Left ventricle myocardium inferior (tissue), 1 donor: ENCODE results near the gene AFAP1L2. TPM values are rescaled to one million over a fixed set of nuclear protein-coding genes. Genes with fewer than 3 reads are reported as not detected.

Source experiments
- DNase-seq: peaks from one replicate; pipeline ENCODE4 v3.0.0-alpha.2; 2020
- H3K27ac ChIP-seq: fragments of 200-600 bp; replicated peaks from 2 replicates; pipeline ENCODE4 v1.8.0; 2021
- H3K27me3 ChIP-seq: fragments of 200-600 bp; 2 replicates; pipeline ENCODE4 v1.8.0; 2021; ENCODE audit warnings: low read depth
- H3K36me3 ChIP-seq: fragments of 200-600 bp; 2 replicates; pipeline ENCODE4 v1.8.0; 2021
- H3K4me1 ChIP-seq: fragments of 200-600 bp; 2 replicates; pipeline ENCODE4 v1.8.0; 2021
- H3K4me3 ChIP-seq: fragments of 200-600 bp; 2 replicates; pipeline ENCODE4 v1.8.0; 2021; ENCODE audit warnings: mild to moderate bottlenecking, moderate library complexity
- H3K9me3 ChIP-seq: fragments of 200-600 bp; replicated peaks from 2 replicates; pipeline ENCODE4 v1.8.0; 2021
- CTCF ChIP-seq: fragments of 200-600 bp; IDR thresholded peaks from 2 replicates; pipeline ENCODE4 v1.8.0; 2021; ENCODE audit warnings: antibody characterized with exemption, mild to moderate bottlenecking, borderline replicate concordance
- intact Hi-C: fragments of 100-400 bp; cut with micrococcal nuclease; formaldehyde crosslinking; loops from one replicate; pipeline ENCODE4 v1.11.0; 2022
- total RNA-seq: library from RNA; stranded (reverse); fragmentation: NEBNext Ultra II Directional; extraction: Animal tissue kit (Norgen Biotek cat#: 25700); gene quantifications from one replicate; pipeline ENCODE4 v1.2.1, GENCODE V29; 2021
- donor health status: DM: no; HTN: yes; CAD: no; lungs with severe emphysema.

The AFAP1L2 gene
- total RNA-seq, 1 donor from 2014 or later = 7.0 TPM

DNA sequence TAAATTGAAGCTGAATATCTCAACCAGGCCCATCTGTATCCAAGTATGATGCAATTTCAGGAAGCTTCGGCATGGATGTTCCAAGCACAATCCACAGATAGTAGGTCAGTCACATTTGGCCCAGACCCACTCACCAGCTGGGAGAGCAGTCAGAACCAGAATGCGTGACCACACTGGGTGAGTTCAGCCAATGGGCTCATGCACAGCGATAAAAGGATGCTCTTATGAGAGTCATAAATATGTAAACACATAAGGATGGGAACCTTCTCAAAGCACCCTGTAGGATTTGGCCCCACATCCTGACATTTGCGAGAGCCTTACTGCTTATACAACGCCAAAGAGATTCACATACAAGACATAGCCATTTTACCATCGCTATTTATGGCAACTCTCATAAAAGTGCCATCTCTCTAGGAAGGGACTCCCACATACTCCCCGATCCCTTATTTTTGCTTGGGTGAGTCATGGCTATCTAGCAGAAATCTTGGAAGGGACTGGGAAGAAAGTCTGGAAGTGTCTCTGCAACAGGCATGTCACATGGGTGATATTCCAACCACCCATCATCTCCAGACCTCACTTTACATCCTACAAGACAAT lies 3.0 kb downstream of the AFAP1L2 start:
- intact Hi-C loops = no loop called here
- Histone ChIP-seq H3K27me3 (peaks cover 71% of the 10 kb centered on the region), H3K27ac (peak overlapping the region; percentile 58), H3K4me3 (no peak overlapping the region), H3K36me3 (no peaks in the 10 kb centered on the region), H3K4me1 (peaks cover 82% of the 10 kb centered on the region), H3K9me3 (no peaks in the 10 kb centered on the region)
- no peak for TF ChIP-seq CTCF
- peak; percentile 79 for DNase-seq

- H3K4me1 ChIP-seq = peaks cover 81% of the 10 kb centered on the region
- TF ChIP-seq CTCF = no peak
- no peaks in the 10 kb centered on the region for H3K36me3 ChIP-seq
- no peak overlapping the region for H3K4me3 ChIP-seq
- no peak for DNase-seq
- no peaks in the 10 kb centered on the region for H3K9me3 ChIP-seq
- H3K27me3 ChIP-seq = peaks cover 70% of the 10 kb centered on the region
- H3K27ac ChIP-seq = peak overlapping the region; percentile 58
- intact Hi-C loops = no loop called here
Measured at GRCh38 chr10:114400091-114400490, 4.2 kb downstream of the AFAP1L2 start.

DNA sequence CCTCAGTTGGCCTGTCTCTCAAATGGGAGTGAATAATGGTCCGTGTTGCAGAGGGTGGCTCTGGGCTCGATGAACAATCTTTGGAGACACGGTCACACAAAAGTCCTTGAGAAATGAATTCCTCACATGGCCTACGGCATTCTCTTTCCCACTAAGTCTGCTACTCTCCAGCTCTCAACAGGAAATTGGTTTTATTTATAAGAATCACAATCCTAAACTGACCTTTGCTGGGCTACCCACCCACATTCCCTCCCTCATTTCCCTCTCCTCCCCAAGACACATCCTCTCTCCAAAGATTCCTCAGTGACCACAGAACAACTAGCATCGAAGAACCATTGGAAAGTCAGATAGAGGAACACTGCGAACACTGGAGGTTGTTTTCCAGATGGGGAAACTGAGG lies 4.7 kb downstream of the AFAP1L2 start:
- Histone ChIP-seq H3K27ac (peak overlapping the region; percentile 58), H3K36me3 (no peaks in the 10 kb centered on the region), H3K9me3 (no peaks in the 10 kb centered on the region), H3K4me3 (no peak overlapping the region), H3K27me3 (peaks cover 71% of the 10 kb centered on the region), H3K4me1 (peaks cover 76% of the 10 kb centered on the region)
- intact Hi-C loops = no loop called here
- DNase-seq = no peak
- no peak for TF ChIP-seq CTCF

- no peak overlapping the region for H3K4me3 ChIP-seq
- H3K9me3 ChIP-seq = no peaks in the 10 kb centered on the region
- intact Hi-C loops = no loop called here
- DNase-seq = no peak
- no peak for TF ChIP-seq CTCF
- no peaks in the 10 kb centered on the region for H3K36me3 ChIP-seq
- H3K27me3 ChIP-seq = peaks cover 70% of the 10 kb centered on the region
- H3K27ac ChIP-seq = peak overlapping the region; percentile 58
- H3K4me1 ChIP-seq = peaks cover 70% of the 10 kb centered on the region
Measured at GRCh38 chr10:114398587-114399331, 5.5 kb downstream of the AFAP1L2 start.

GRCh38 chr10:114397651-114398145 lies 6.6 kb downstream of the AFAP1L2 start:
- H3K9me3 ChIP-seq = no peaks in the 10 kb centered on the region
- intact Hi-C loops = no loop called here
- no peaks in the 10 kb centered on the region for H3K36me3 ChIP-seq
- peaks cover 70% of the 10 kb centered on the region for H3K4me1 ChIP-seq
- H3K27ac ChIP-seq = peak overlapping the region; percentile 58
- no peak for DNase-seq
- H3K4me3 ChIP-seq = peak overlapping the region; percentile 36
- H3K27me3 ChIP-seq = peaks cover 67% of the 10 kb centered on the region
- no peak for TF ChIP-seq CTCF
